ENCODE measurements around the gene RPL19. TPM values are rescaled to one million over a fixed set of nuclear protein-coding genes. Genes with fewer than 3 reads are reported as not detected.

RPL19 gene
- total and polyA plus RNA-seq, 2 experiments from 2014 or later: 1,594 to 2,627 TPM

GRCh38 chr17:39187152-39187830, 12.8 kb upstream of the RPL19 start:
- Mint-ChIP-seq H3K9me3 (no peaks in the 10 kb centered on the region), H3K36me3 (ENCODE audit: low read depth) (peaks cover 53% of the 10 kb centered on the region), H3K27ac (no peak overlapping the region), H3K4me1 (no peaks in the 10 kb centered on the region), H3K4me3 (no peak overlapping the region), H3K27me3 (ENCODE audit: insufficient read depth, low read depth, poor library complexity) (peaks cover 5% of the 10 kb centered on the region)
- Histone ChIP-seq H3K79me2 (replicated peaks; ENCODE audit: insufficient read depth) (no peaks in the 10 kb centered on the region), H3K27ac (ENCODE audit: low read depth) (no peak overlapping the region), H3K9me2 (ENCODE audit: insufficient read depth) (no peaks in the 10 kb centered on the region), H3K27me3 (ENCODE audit: insufficient read depth) (no peaks in the 10 kb centered on the region), H3K36me3 (ENCODE audit: insufficient read depth) (peaks cover 22% of the 10 kb centered on the region), H3K4me1 (ENCODE audit: insufficient read depth) (no peaks in the 10 kb centered on the region), H2AFZ (no peak overlapping the region), H3K4me3 (no peak overlapping the region), H3K4me2 (no peak overlapping the region), H4K20me1 (replicated peaks; ENCODE audit: insufficient read depth) (peaks cover 5% of the 10 kb centered on the region; the same call in 1 of the 2 replicates), H3F3A (replicated peaks; ENCODE audit: low read depth) (no peaks in the 10 kb centered on the region)
- TF ChIP-seq, protein P1, sequence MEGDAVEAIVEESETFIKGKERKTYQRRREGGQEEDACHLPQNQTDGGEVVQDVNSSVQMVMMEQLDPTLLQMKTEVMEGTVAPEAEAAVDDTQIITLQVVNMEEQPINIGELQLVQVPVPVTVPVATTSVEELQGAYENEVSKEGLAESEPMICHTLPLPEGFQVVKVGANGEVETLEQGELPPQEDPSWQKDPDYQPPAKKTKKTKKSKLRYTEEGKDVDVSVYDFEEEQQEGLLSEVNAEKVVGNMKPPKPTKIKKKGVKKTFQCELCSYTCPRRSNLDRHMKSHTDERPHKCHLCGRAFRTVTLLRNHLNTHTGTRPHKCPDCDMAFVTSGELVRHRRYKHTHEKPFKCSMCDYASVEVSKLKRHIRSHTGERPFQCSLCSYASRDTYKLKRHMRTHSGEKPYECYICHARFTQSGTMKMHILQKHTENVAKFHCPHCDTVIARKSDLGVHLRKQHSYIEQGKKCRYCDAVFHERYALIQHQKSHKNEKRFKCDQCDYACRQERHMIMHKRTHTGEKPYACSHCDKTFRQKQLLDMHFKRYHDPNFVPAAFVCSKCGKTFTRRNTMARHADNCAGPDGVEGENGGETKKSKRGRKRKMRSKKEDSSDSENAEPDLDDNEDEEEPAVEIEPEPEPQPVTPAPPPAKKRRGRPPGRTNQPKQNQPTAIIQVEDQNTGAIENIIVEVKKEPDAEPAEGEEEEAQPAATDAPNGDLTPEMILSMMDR (conservative IDR thresholded peaks at IDR 0.05; ENCODE audit: low read depth in 2 of 2): no peak
- TF ChIP-seq REST (IDR thresholded peaks at IDR 0.05; ENCODE audit: unreplicated experiment) (no peak), JUNB (IDR thresholded peaks at IDR 0.05; ENCODE audit: unreplicated experiment) (no peak)
- no peak for ATAC-seq
- no peak for DNase-seq (ENCODE audit: low spot score)

GRCh38 chr17:39191750-39192510, 8.2 kb upstream of the RPL19 start:
- Histone ChIP-seq H2AFZ (no peak overlapping the region), H3K36me3 (ENCODE audit: insufficient read depth) (peaks cover 14% of the 10 kb centered on the region), H3K4me1 (ENCODE audit: insufficient read depth) (peaks cover 19% of the 10 kb centered on the region), H4K20me1 (replicated peaks; ENCODE audit: insufficient read depth) (peaks cover 13% of the 10 kb centered on the region), H3K27ac (ENCODE audit: low read depth) (no peak overlapping the region), H3K4me3 (no peak overlapping the region), H3F3A (replicated peaks; ENCODE audit: low read depth) (no peaks in the 10 kb centered on the region), H3K79me2 (replicated peaks; ENCODE audit: insufficient read depth) (peaks cover 23% of the 10 kb centered on the region), H3K9me2 (ENCODE audit: insufficient read depth) (no peaks in the 10 kb centered on the region), H3K4me2 (no peak overlapping the region), H3K27me3 (ENCODE audit: insufficient read depth) (no peaks in the 10 kb centered on the region)
- Mint-ChIP-seq H3K4me1 (peaks cover 25% of the 10 kb centered on the region), H3K27ac (no peak overlapping the region), H3K36me3 (ENCODE audit: low read depth) (peaks cover 42% of the 10 kb centered on the region), H3K9me3 (no peaks in the 10 kb centered on the region), H3K4me3 (no peak overlapping the region; the same call in 2 of the 3 replicates), H3K27me3 (ENCODE audit: insufficient read depth, low read depth, poor library complexity) (peaks cover 10% of the 10 kb centered on the region)
- ATAC-seq (no peak), DNase-seq (ENCODE audit: low spot score) (no peak)
- TF ChIP-seq ZNF331 (CRISPR knock-in tag; IDR thresholded peaks at IDR 0.05; ENCODE audit: low read depth): no peak
- TF ChIP-seq ZNF114 (CRISPR knock-in tag; IDR thresholded peaks at IDR 0.05): no peak
- TF ChIP-seq, protein P1 (conservative IDR thresholded peaks at IDR 0.05; ENCODE audit: low read depth in 2 of 2): no peak
- TF ChIP-seq EZH2phosphoT487 (IDR thresholded peaks at IDR 0.05; ENCODE audit: unreplicated experiment): no peak
- no peak for TF ChIP-seq NANOG (IDR thresholded peaks at IDR 0.05; ENCODE audit: borderline replicate concordance)
- no peak for TF ChIP-seq CREB1 (CRISPR knock-in tag; IDR thresholded peaks at IDR 0.05; ENCODE audit: low read depth)
- TF ChIP-seq EZH2 (IDR thresholded peaks at IDR 0.05; ENCODE audit: low read depth, unreplicated experiment): no peak
- TF ChIP-seq ETS1 (IDR thresholded peaks at IDR 0.05): no peak
- TF ChIP-seq STAT1 (IDR thresholded peaks at IDR 0.05; ENCODE audit: unreplicated experiment): no peak
